Measurements from ENCODE around the gene LITAFD. TPM values are rescaled to one million over a fixed set of nuclear protein-coding genes. Genes with fewer than 3 reads are reported as not detected.
"Not testable (repeated sequence)": the region's sequence is repeated elsewhere in the genome, so short reads cannot be mapped to it uniquely, and the experiment has no call there.

The LITAFD gene
- polyA plus RNA-seq, 10 donors, result not detected

- DNase-seq, result no peak
Measured at GRCh38 chr16:8893976-8894690, 12.0 kb downstream of the LITAFD start.

GRCh38 chr16:8894736-8895334 is 12.7 kb downstream of the LITAFD start:
- no peak for DNase-seq

- no peak for DNase-seq
Measured at GRCh38 chr16:8898660-8899318, 16.6 kb downstream of the LITAFD start.

- DNase-seq, result no peak
Measured at GRCh38 chr16:8899709-8900317, 17.7 kb downstream of the LITAFD start.

GRCh38 chr16:8900343-8900742 is 18.2 kb downstream of the LITAFD start:
- DNase-seq, result no peak

- DNase-seq, result no peak
Measured at GRCh38 chr16:8901320-8901861, 19.2 kb downstream of the LITAFD start.

GRCh38 chr16:8903004-8903403 is 20.9 kb downstream of the LITAFD start:
- DNase-seq, result no peak

- DNase-seq, result no peak
Measured at GRCh38 chr16:8904018-8904430, 21.9 kb downstream of the LITAFD start.

- DNase-seq, result no peak
Measured at GRCh38 chr16:8905168-8905762, 23.1 kb downstream of the LITAFD start.

- DNase-seq, result no peak
Measured at GRCh38 chr16:8905795-8906591, 23.8 kb downstream of the LITAFD start.

GRCh38 chr16:8907096-8907495 is 24.9 kb downstream of the LITAFD start:
- DNase-seq, result no peak

- DNase-seq, result no peak
Measured at GRCh38 chr16:8908810-8909468, 26.8 kb downstream of the LITAFD start.

GRCh38 chr16:8910811-8911210 is 28.7 kb downstream of the LITAFD start:
- no peak for DNase-seq

GRCh38 chr16:8912793-8913192 is 30.6 kb downstream of the LITAFD start:
- DNase-seq, result no peak

GRCh38 chr16:8914098-8914497 is 31.9 kb downstream of the LITAFD start:
- no peak for DNase-seq

GRCh38 chr16:8915722-8916301 is 33.7 kb downstream of the LITAFD start:
- DNase-seq, result no peak

- no peak for DNase-seq
Measured at GRCh38 chr16:8916541-8917225, 34.5 kb downstream of the LITAFD start.

- not testable (repeated sequence) for DNase-seq
Measured at GRCh38 chr16:8917336-8917735, 35.2 kb downstream of the LITAFD start.

- DNase-seq, result no peak
Measured at GRCh38 chr16:8919089-8919933, 37.2 kb downstream of the LITAFD start.
